KOPT-K1 (cell line): ENCODE data around the gene TEF.
A peak's percentile ranks its signal among the peaks of the same experiment; 100 is the strongest.

Source experiments
- H3K27ac ChIP-seq: fragments of 200-600 bp; sonication (generic); 2 replicates; pipeline ENCODE4 v1.5.1; 2016; ENCODE audit warnings: antibody characterized with exemption, mild to moderate bottlenecking, low read depth, low read length; ENCODE audit not compliant: poor library complexity, severe bottlenecking
- H3K36me3 ChIP-seq: fragments of 200-600 bp; sonication (generic); 2 replicates; pipeline ENCODE4 v1.5.1; 2017; ENCODE audit warnings: antibody characterized with exemption, mild to moderate bottlenecking, low read length, moderate library complexity; ENCODE audit not compliant: insufficient read depth
- H3K9me3 ChIP-seq: fragments of 200-600 bp; sonication (generic); 2 replicates; pipeline ENCODE4 v1.5.1; 2017; ENCODE audit warnings: antibody characterized with exemption, low read length, mild to moderate bottlenecking; ENCODE audit not compliant: insufficient read depth, poor library complexity, severe bottlenecking

Gene TEF

GRCh38 chr22:41364233-41364632 lies 17.5 kb upstream of the TEF start:
- Histone ChIP-seq H3K36me3 (peaks cover 12% of the 10 kb centered on the region; the same call in 1 of the 2 replicates), H3K27ac (no peak overlapping the region), H3K9me3 (no peaks in the 10 kb centered on the region)

GRCh38 chr22:41364955-41365354 lies 16.8 kb upstream of the TEF start:
- peaks cover 11% of the 10 kb centered on the region; the same call in 1 of the 2 replicates for H3K36me3 ChIP-seq
- no peaks in the 10 kb centered on the region for H3K9me3 ChIP-seq
- H3K27ac ChIP-seq, result no peak overlapping the region

- H3K36me3 ChIP-seq, result peaks cover 7% of the 10 kb centered on the region; the same call in 1 of the 2 replicates
- no peak overlapping the region for H3K27ac ChIP-seq
- H3K9me3 ChIP-seq, result no peaks in the 10 kb centered on the region
Measured at GRCh38 chr22:41365425-41365824, 16.3 kb upstream of the TEF start.

- no peak overlapping the region for H3K27ac ChIP-seq
- H3K36me3 ChIP-seq, result peaks cover 4% of the 10 kb centered on the region; the same call in 1 of the 2 replicates
- no peaks in the 10 kb centered on the region for H3K9me3 ChIP-seq
Measured at GRCh38 chr22:41366323-41367029, 15.3 kb upstream of the TEF start.

- no peak overlapping the region for H3K27ac ChIP-seq
- no peaks in the 10 kb centered on the region for H3K9me3 ChIP-seq
- H3K36me3 ChIP-seq, result no peaks in the 10 kb centered on the region
Measured at GRCh38 chr22:41367039-41367679, 14.6 kb upstream of the TEF start.

- Histone ChIP-seq H3K36me3 (no peaks in the 10 kb centered on the region), H3K9me3 (no peaks in the 10 kb centered on the region), H3K27ac (no peak overlapping the region)
Measured at GRCh38 chr22:41367680-41368542, 13.8 kb upstream of the TEF start.

- Histone ChIP-seq H3K9me3 (no peaks in the 10 kb centered on the region), H3K36me3 (no peaks in the 10 kb centered on the region), H3K27ac (no peak overlapping the region)
Measured at GRCh38 chr22:41368543-41369423, 13.0 kb upstream of the TEF start.

- Histone ChIP-seq H3K27ac (no peak overlapping the region), H3K36me3 (no peaks in the 10 kb centered on the region), H3K9me3 (no peaks in the 10 kb centered on the region)
Measured at GRCh38 chr22:41369424-41369745, 12.4 kb upstream of the TEF start.

- Histone ChIP-seq H3K9me3 (no peaks in the 10 kb centered on the region), H3K27ac (no peak overlapping the region), H3K36me3 (no peaks in the 10 kb centered on the region)
Measured at GRCh38 chr22:41369837-41370236, 11.9 kb upstream of the TEF start.

- no peaks in the 10 kb centered on the region for H3K36me3 ChIP-seq
- no peaks in the 10 kb centered on the region for H3K9me3 ChIP-seq
- H3K27ac ChIP-seq, result no peak overlapping the region
Measured at GRCh38 chr22:41377846-41378245, 3.9 kb upstream of the TEF start.

GRCh38 chr22:41380993-41381328 lies 781 bp upstream of the TEF start:
- Histone ChIP-seq H3K9me3 (no peaks in the 10 kb centered on the region), H3K27ac (peak overlapping the region; percentile 66), H3K36me3 (no peaks in the 10 kb centered on the region)

- no peaks in the 10 kb centered on the region for H3K9me3 ChIP-seq
- no peaks in the 10 kb centered on the region for H3K36me3 ChIP-seq
- H3K27ac ChIP-seq, result peak overlapping the region; percentile 66
Measured at GRCh38 chr22:41382098-41382578, 396 bp downstream of the TEF start.

GRCh38 chr22:41382610-41383009 lies 868 bp downstream of the TEF start:
- H3K27ac ChIP-seq, result peak overlapping the region; percentile 66
- no peaks in the 10 kb centered on the region for H3K36me3 ChIP-seq
- no peaks in the 10 kb centered on the region for H3K9me3 ChIP-seq

- Histone ChIP-seq H3K27ac (no peak overlapping the region), H3K36me3 (no peaks in the 10 kb centered on the region), H3K9me3 (no peaks in the 10 kb centered on the region)
Measured at GRCh38 chr22:41383085-41383484, 1.3 kb downstream of the TEF start.
